AG09309 (cell line): ENCODE results near the gene CDPF1.

Experiments
- DNase-seq: peaks from one replicate; pipeline ENCODE4 v3.0.0-alpha.2; 2010; ENCODE audit warnings: low read depth
- H3K4me3 ChIP-seq: 2 replicates; pipeline ENCODE4 v1.5.1; 2011; ENCODE audit warnings: mild to moderate bottlenecking, low read depth, low read length, moderate library complexity; ENCODE audit not compliant: control insufficient read depth
- CTCF ChIP-seq: IDR thresholded peaks from 2 replicates; pipeline ENCODE4 v1.5.1; 2011; ENCODE audit warnings: mild to moderate bottlenecking, low read depth, low read length, inconsistent platforms; ENCODE audit not compliant: insufficient read depth, control insufficient read depth; ENCODE audit errors: missing control alignments

Gene CDPF1

GRCh38 chr22:46289244-46289891 lies 39.3 kb upstream of the CDPF1 start:
- no peak for TF ChIP-seq CTCF
- H3K4me3 ChIP-seq, result no peak overlapping the region
- no peak for DNase-seq

GRCh38 chr22:46288846-46289243 lies 38.8 kb upstream of the CDPF1 start:
- H3K4me3 ChIP-seq, result no peak overlapping the region

GRCh38 chr22:46287873-46288751 lies 38.0 kb upstream of the CDPF1 start:
- no peak overlapping the region for H3K4me3 ChIP-seq
- no peak for DNase-seq

More at GRCh38 chr22:46288846-46289243, 38.8 kb upstream of the CDPF1 start:
- no peak for DNase-seq
- TF ChIP-seq CTCF, result no peak

GRCh38 chr22:46286941-46287872 lies 37.1 kb upstream of the CDPF1 start:
- H3K4me3 ChIP-seq, result no peak overlapping the region
- no peak for TF ChIP-seq CTCF
- DNase-seq, result no peak

More at GRCh38 chr22:46287873-46288751, 38.0 kb upstream of the CDPF1 start:
- TF ChIP-seq CTCF, result no peak

GRCh38 chr22:46286006-46286405 lies 35.9 kb upstream of the CDPF1 start:
- TF ChIP-seq CTCF, result no peak
- no peak for DNase-seq
- no peak overlapping the region for H3K4me3 ChIP-seq

- DNase-seq, result no peak
- no peak for TF ChIP-seq CTCF
- no peak overlapping the region for H3K4me3 ChIP-seq
Observed at GRCh38 chr22:46281866-46282678, 32.0 kb upstream of the CDPF1 start.
